Pancreas (tissue), 10 donors: Measurements from ENCODE around the gene SKP1. TPM values are rescaled to one million over a fixed set of nuclear protein-coding genes. Genes with fewer than 3 reads are reported as not detected.

Experiments
- ATAC-seq, 4 donors: fragments of 200-7000 bp; cut with Tn5 transposase; one replicate each; pipeline versions ENCODE4 v1.8.0 to v1.9.1; 2020; ENCODE audit warnings: mild to moderate bottlenecking in 4 of 4, moderate library complexity in 4 of 4
- DNase-seq, 6 donors: peaks; one replicate each; pipeline ENCODE4 v3.0.0-alpha.2; 2020
- FAIRE-seq: peaks from 2 replicates; lab custom pipeline; 2012; peaks lifted over from hg19 to GRCh38; lab: Jason Lieb, UNC
- H3K27ac ChIP-seq, 4 donors: fragments of 200-600 bp; sonication (generic); 1 replicate in 3 of 4; 2 replicates in 1 of 4; pipeline versions ENCODE4 v1.5.0 to v1.8.0; 2020
- H3K27me3 ChIP-seq, 4 donors: fragments of 200-600 bp; one replicate each; pipeline ENCODE4 v1.8.0; 2021
- H3K36me3 ChIP-seq, 3 donors: fragments of 200-600 bp; sonication (generic) in 1 of 3; one replicate each; pipeline versions ENCODE4 v1.5.0 to v1.8.0; 2020 to 2021
- H3K4me1 ChIP-seq, 3 donors: fragments of 200-600 bp; one replicate each; pipeline ENCODE4 v1.8.0; 2021
- H3K4me3 ChIP-seq, 4 donors: fragments of 200-600 bp; sonication (generic) in 2 of 4; one replicate each; pipeline versions ENCODE4 v1.5.0 to v1.8.0; 2020 to 2021
- H3K9me3 ChIP-seq, 4 donors: fragments of 200-600 bp; one replicate each; pipeline ENCODE4 v1.8.0; 2021
- WGBS, 2 donors: extraction: QIAGEN DNeasy Blood & Tissue Kit; methylation state at CpG; one replicate each; pipeline ENCODE4 v1.1.7; 2013; 5-methylcytosine and 5-hydroxymethylcytosine counted together
- intact Hi-C, 3 donors: fragments of 100-400 bp; cut with DNase I; formaldehyde crosslinking; loops; one replicate each; pipeline versions ENCODE4 v1.11.1 to v1.14.2; 2022
- microRNA-seq, 2 donors: library from miRNA; unstranded; fragments of <30 nt; microRNA quantifications; one replicate each; pipeline versions ENCODE4 to v1.1.0, GENCODE V29; 2019 to 2020
- polyA plus RNA-seq, 2 donors: library from polyadenylated mRNA; stranded (reverse); fragments of 200-250 nt; gene quantifications; one replicate each; pipeline ENCODE4 v1.2.3, GENCODE V29; 2013
- total RNA-seq, 6 donors: library from RNA; stranded (reverse); fragmentation: NEBNext Ultra II Directional in 4 of 6; extraction: Animal tissue kit (Norgen Biotek cat#: 25700) in 4 of 6; gene quantifications; one replicate each; pipeline versions ENCODE4 v1.2.1 to v1.2.4, GENCODE V29; 2021 to 2023
- TF ChIP-seq, protein P1 (sequence below), 4 donors: fragments of 200-600 bp; sonication (generic) in 3 of 4; IDR thresholded peaks; one replicate each; pipeline versions ENCODE4 v1.5.0 to v1.8.0; 2021; ENCODE audit warnings: antibody characterized with exemption in 4 of 4
- donor health status: healthy with polysubstance abuse.
- donor health status: DM: no; HTN: no; CAD: no; lungs with moderate emphysema.
- donor health status: DM: no; HTN: no; CAD: no.
- donor health status: control.
- donor health status: control.
- donor health status: Bipolar disorder and iron deficiency.
- donor health status: DM: yes; HTN: yes; CAD: no.
- donor health status: DM: no; HTN: no; CAD: no.
- donor health status: DM: no; HTN: no; CAD: no.
- donor health status: DM: yes; HTN: yes; CAD: no.

The SKP1 gene
- total and polyA plus RNA-seq, 8 donors: 67.5 to 252 (median 97.6) TPM

DNA sequence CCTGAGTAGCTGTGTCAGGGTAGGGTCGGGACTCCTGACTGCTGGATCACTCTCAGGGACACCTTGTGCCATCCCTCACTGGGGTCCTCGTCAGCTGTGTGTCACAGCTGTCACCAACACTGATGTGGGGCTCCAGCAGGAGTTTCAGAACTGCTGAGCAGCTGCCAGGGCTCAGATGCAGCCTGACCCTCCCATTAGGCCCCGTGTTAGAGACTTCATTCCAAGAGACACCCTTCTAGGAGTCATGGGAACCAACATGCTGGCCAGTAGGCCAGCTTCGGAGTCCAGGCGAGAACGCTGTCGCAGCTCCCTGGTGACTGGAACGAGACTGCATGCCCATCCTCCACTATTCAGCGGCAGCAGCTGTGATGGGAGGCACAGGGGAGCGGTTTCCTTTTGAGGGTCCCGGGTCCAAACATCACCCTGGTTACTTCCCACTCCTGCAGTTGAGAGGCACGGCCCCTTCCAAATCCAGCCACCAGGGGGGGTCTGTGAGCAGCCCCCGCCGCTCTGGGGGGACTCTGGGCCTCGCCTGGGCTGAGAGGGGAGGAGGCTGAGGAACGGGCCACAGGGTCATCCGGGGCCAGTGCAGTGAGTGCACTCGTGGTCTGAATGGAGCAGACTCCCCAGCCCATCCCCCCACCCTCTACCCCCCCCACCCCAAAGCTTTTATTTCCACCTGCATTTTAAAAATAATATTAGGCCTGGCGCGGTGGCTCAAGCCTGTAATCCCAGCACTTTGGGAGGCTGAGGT, 74.9 kb downstream of the SKP1 start:
- Histone ChIP-seq H3K9me3 (no peaks in the 10 kb centered on the region), H3K4me3 (no peak overlapping the region), H3K36me3 (no peaks in the 10 kb centered on the region), H3K27me3 (no peaks in the 10 kb centered on the region), H3K4me1 (no peaks in the 10 kb centered on the region), H3K27ac (no peak overlapping the region)
- DNase-seq: peak; percentile 37 to 92 (median 67)
- WGBS, 2 donors: 32% methylated on average over 19 to 20 of the region's 20 CpGs
- TF ChIP-seq, protein P1, sequence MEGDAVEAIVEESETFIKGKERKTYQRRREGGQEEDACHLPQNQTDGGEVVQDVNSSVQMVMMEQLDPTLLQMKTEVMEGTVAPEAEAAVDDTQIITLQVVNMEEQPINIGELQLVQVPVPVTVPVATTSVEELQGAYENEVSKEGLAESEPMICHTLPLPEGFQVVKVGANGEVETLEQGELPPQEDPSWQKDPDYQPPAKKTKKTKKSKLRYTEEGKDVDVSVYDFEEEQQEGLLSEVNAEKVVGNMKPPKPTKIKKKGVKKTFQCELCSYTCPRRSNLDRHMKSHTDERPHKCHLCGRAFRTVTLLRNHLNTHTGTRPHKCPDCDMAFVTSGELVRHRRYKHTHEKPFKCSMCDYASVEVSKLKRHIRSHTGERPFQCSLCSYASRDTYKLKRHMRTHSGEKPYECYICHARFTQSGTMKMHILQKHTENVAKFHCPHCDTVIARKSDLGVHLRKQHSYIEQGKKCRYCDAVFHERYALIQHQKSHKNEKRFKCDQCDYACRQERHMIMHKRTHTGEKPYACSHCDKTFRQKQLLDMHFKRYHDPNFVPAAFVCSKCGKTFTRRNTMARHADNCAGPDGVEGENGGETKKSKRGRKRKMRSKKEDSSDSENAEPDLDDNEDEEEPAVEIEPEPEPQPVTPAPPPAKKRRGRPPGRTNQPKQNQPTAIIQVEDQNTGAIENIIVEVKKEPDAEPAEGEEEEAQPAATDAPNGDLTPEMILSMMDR (IDR thresholded peaks at IDR 0.05): peak; percentile 82 to 89 (median 84)
- ATAC-seq: peak; percentile 76 to 93 (median 88)
- intact Hi-C loops: loop anchor here in 1 of 3 donors (5.0 kb wide), 1 partner anchor 40 kb away; no protein-coding TSS in a partner anchor
- FAIRE-seq: no peak

DNA sequence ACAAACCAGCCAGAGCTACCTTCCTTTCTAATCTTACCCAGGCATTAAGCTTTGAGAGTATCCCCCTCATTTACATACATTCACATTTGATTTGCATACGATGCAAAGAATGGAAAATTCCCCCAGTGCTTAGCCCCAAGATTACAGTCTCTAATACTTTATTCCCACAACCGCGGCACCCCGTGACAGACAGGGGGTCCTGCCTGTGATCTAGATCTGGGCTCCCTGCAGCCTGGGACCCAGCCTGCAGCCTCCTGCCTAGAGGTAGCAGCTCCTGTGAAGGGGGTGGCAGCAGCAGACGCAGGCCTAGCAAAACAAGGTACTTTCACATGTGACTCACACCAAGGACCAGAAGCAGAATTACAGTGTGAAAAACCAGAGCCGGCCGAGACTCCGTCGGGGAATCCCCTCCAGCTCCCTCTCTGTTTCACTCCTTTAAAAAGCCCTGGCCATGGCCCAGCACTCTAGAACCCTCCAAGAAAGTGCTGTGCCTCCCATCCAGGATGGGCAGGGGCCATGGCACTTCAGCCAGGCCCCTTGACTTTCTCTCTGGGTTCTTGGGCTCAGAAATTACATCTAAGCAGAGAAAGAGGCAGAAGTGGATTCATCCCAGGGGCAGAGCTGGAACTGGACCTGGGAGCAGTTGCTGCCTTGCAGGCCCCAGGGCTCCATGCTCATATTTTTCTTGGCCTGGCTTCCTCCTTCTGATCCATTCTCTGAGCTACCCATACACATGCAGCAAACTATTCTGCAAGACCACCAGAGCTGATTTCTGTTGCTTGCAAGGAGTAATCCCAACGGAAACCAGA, 76.3 kb downstream of the SKP1 start:
- Histone ChIP-seq H3K27me3 (no peaks in the 10 kb centered on the region), H3K36me3 (no peaks in the 10 kb centered on the region), H3K4me1 (no peaks in the 10 kb centered on the region), H3K9me3 (no peaks in the 10 kb centered on the region), H3K4me3 (no peak overlapping the region), H3K27ac (no peak overlapping the region)
- TF ChIP-seq, protein P1 (IDR thresholded peaks at IDR 0.05): no peak
- intact Hi-C loops: loop anchor here in 1 of 3 donors (5.0 kb wide), 1 partner anchor 42 kb away; no protein-coding TSS in a partner anchor
- DNase-seq (peak in 1 of 6 donors; percentile 2), FAIRE-seq (no peak), ATAC-seq (peak in 2 of 4 donors; percentile 20 to 61)
- 78 to 83% methylated on average over 10 of the region's 10 CpGs for WGBS, 2 donors

DNA sequence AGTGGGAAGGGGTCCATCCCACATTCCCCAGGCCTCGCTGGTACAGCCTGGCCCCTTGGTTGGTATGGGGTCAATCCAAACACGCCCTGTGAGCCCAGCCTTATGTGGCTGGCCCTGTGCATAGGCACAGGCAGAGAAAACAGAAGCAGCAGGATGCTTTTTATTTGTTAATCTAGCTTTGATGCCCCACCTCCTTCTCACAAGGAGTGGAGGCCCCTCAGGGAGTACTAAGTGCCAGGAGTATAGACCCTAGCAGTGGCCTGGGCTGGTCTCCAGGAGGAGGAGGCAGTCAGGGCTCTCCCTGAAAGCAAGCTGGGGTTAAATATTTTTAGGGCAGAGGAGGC, 76.8 kb downstream of the SKP1 start:
- Histone ChIP-seq H3K9me3 (no peaks in the 10 kb centered on the region), H3K36me3 (no peaks in the 10 kb centered on the region), H3K4me3 (no peak overlapping the region), H3K4me1 (peaks cover 0 to 3% (median 0%) of the 10 kb centered on the region in 3 donors), H3K27ac (no peak overlapping the region), H3K27me3 (no peaks in the 10 kb centered on the region)
- DNase-seq (no peak), ATAC-seq (no peak), FAIRE-seq (no peak)
- intact Hi-C loops: loop anchor here in 1 of 3 donors (5.0 kb wide), 1 partner anchor 42 kb away; no protein-coding TSS in a partner anchor
- 93 to 95% methylated on average over 2 of the region's 2 CpGs for WGBS, 2 donors
- TF ChIP-seq, protein P1 (IDR thresholded peaks at IDR 0.05): no peak

DNA sequence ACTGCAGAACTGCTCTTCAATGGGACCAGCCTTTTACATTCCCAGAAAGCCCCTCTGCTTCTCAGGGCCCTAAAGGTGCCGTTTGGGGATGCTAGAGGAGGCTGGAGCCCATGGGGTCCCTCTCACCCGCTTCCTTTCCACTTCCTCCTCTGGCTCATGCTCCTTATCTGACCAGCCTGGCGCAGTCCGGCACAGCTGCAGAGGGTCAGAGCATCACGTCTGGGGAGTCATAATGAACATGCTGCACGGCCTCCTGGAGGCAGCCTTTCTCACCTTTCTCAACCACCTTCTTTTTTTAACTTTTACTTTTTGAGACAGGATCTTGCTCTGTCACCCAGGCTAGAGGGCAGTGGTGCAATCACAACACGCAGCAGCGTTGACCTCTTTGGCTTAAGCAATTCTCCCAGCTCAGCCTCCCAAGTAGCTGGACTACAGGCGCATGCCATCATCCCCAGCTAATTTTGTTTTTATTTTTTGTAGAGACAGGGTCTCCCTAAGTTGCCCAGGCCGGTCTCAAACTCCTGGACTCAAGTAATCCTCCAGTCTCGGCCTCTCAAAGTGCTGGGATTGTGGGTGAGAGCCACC, 77.4 kb downstream of the SKP1 start:
- DNase-seq (peak in 1 of 6 donors; percentile 24), FAIRE-seq (no peak), ATAC-seq (no peak)
- H3K27me3 ChIP-seq: no peaks in the 10 kb centered on the region
- TF ChIP-seq, protein P1 (IDR thresholded peaks at IDR 0.05): no peak
- H3K4me3 ChIP-seq: no peak overlapping the region
- H3K27ac ChIP-seq: no peak overlapping the region
- intact Hi-C loops: no loop called here
- H3K9me3 ChIP-seq: no peaks in the 10 kb centered on the region
- WGBS, 2 donors: 89 to 91% methylated on average over 11 of the region's 11 CpGs
- peaks cover 0 to 8% (median 0%) of the 10 kb centered on the region in 3 donors for H3K4me1 ChIP-seq
- H3K36me3 ChIP-seq: no peaks in the 10 kb centered on the region

Small RNAs within 50 kb of the gene (microRNA-seq; reads per million reads assigned to microRNA genes)
- gene MIR3661: 0.29 to 0.39 reads per million in 2 donors

Other genes with a start within 250 kb of the SKP1 start
- gene C5orf15, start 208.3 kb downstream of the SKP1 start, total RNA-seq: 10 to 100 TPM in 3 of 6 donors, 1 to 10 TPM in 3; 6.4 to 25.4 (median 10.7) TPM
- 10 to 100 TPM in 1 of 2 donors, 1 to 10 TPM in 1; 7.9 to 35.4 TPM for gene C5orf15, start 208.3 kb downstream of the SKP1 start, polyA plus RNA-seq
- gene VDAC1, start 172.0 kb downstream of the SKP1 start, total RNA-seq: 10 to 100 TPM; 41.8 to 87.8 (median 63.9) TPM
- 10 to 100 TPM; 49.5 to 67.1 TPM for gene VDAC1, start 172.0 kb downstream of the SKP1 start, polyA plus RNA-seq
- 10 to 100 TPM in 1 of 6 donors, 1 to 10 TPM in 5; 5.6 to 13.1 (median 7.7) TPM for gene TCF7, start 62.3 kb downstream of the SKP1 start, total RNA-seq
- 1 to 10 TPM; 1.9 to 4.6 TPM for gene TCF7, start 62.3 kb downstream of the SKP1 start, polyA plus RNA-seq
- 10 to 100 TPM; 34.3 to 59.2 (median 53.0) TPM for gene PPP2CA, start 49.1 kb upstream of the SKP1 start, total RNA-seq
- gene PPP2CA, start 49.1 kb upstream of the SKP1 start, polyA plus RNA-seq: 10 to 100 TPM; 13.5 to 29.5 TPM
- gene CDKL3, start 190.2 kb upstream of the SKP1 start, total RNA-seq: 1 to 10 TPM in 4 of 6 donors, under 1 TPM in 2; 0.47 to 1.3 (median 1.1) TPM
- gene CDKL3, start 190.2 kb upstream of the SKP1 start, polyA plus RNA-seq: 1 to 10 TPM; 1.7 to 3.8 TPM
- 10 to 100 TPM; 41.5 to 68.7 (median 47.2) TPM for gene UBE2B, start 194.6 kb upstream of the SKP1 start, total RNA-seq
- gene UBE2B, start 194.6 kb upstream of the SKP1 start, polyA plus RNA-seq: 10 to 100 TPM; 45.4 to 72.1 TPM
- gene CDKN2AIPNL, start 234.9 kb upstream of the SKP1 start, total RNA-seq: 10 to 100 TPM; 11.9 to 24.6 (median 15.8) TPM
- gene CDKN2AIPNL, start 234.9 kb upstream of the SKP1 start, polyA plus RNA-seq: 10 to 100 TPM; 26.8 to 42.5 TPM